HFF-Myc (cell line): Measurements from ENCODE around the gene TMEM178A.

Experiments
- DNase-seq: peaks from one replicate; pipeline ENCODE4 v3.0.0-alpha.2; 2011; ENCODE audit warnings: low read depth; ENCODE audit errors: extremely low read depth
- H3K4me3 ChIP-seq: replicated peaks from 2 replicates; pipeline ENCODE4 v1.5.1; 2011; ENCODE audit warnings: low read depth, mild to moderate bottlenecking, control low read depth, low read length
- CTCF ChIP-seq: IDR thresholded peaks from 2 replicates; pipeline ENCODE4 v1.5.1; 2012; ENCODE audit warnings: mild to moderate bottlenecking, low read depth, low read length, control low read depth; ENCODE audit errors: missing control alignments

Gene TMEM178A

GRCh38 chr2:39706312-39706711 lies 40.6 kb downstream of the TMEM178A start:
- no peak overlapping the region for H3K4me3 ChIP-seq
- no peak for TF ChIP-seq CTCF
- DNase-seq, result no peak

- no peak overlapping the region for H3K4me3 ChIP-seq
- no peak for DNase-seq
- TF ChIP-seq CTCF, result no peak
Observed at GRCh38 chr2:39706945-39707344, 41.2 kb downstream of the TMEM178A start.

GRCh38 chr2:39708003-39708402 lies 42.3 kb downstream of the TMEM178A start:
- no peak for TF ChIP-seq CTCF
- no peak for DNase-seq
- H3K4me3 ChIP-seq, result no peak overlapping the region

- DNase-seq, result no peak
- no peak for TF ChIP-seq CTCF
- H3K4me3 ChIP-seq, result no peak overlapping the region
Observed at GRCh38 chr2:39710807-39711206, 45.1 kb downstream of the TMEM178A start.

- no peak for DNase-seq
- no peak overlapping the region for H3K4me3 ChIP-seq
- TF ChIP-seq CTCF, result no peak
Observed at GRCh38 chr2:39712953-39713352, 47.2 kb downstream of the TMEM178A start.

GRCh38 chr2:39715095-39715494 lies 49.4 kb downstream of the TMEM178A start:
- H3K4me3 ChIP-seq, result no peak overlapping the region
- no peak for TF ChIP-seq CTCF
- DNase-seq, result no peak

- no peak overlapping the region for H3K4me3 ChIP-seq
- no peak for DNase-seq
- TF ChIP-seq CTCF, result no peak
Observed at GRCh38 chr2:39715822-39716221, 50.1 kb downstream of the TMEM178A start.
